Upper lobe of left lung (tissue), 4 donors: Measurements from ENCODE around the gene ERV3-1.
"Not testable (repeated sequence)": the region's sequence is repeated elsewhere in the genome, so short reads cannot be mapped to it uniquely, and the experiment has no call there.

Experiments used
- EP300 ChIP-seq, 4 donors: sonication (generic); formaldehyde crosslinking; IDR thresholded peaks; one replicate each; pipeline ENCODE4 v1.5.1; 2017; ENCODE audit warnings: antibody characterized with exemption in 4 of 4, control low read depth in 2 of 4
- TF ChIP-seq, protein P1 (sequence below), 6 experiments: fragments of 450-650 bp in 4 of 6; fragments of 200-600 bp in 2 of 6; sonication (generic) in 2 of 6; IDR thresholded peaks; one replicate each; pipeline ENCODE4 v1.5.1; 2016 to 2019; ENCODE audit warnings: antibody characterized with exemption in 6 of 6

- TF ChIP-seq, protein P1, sequence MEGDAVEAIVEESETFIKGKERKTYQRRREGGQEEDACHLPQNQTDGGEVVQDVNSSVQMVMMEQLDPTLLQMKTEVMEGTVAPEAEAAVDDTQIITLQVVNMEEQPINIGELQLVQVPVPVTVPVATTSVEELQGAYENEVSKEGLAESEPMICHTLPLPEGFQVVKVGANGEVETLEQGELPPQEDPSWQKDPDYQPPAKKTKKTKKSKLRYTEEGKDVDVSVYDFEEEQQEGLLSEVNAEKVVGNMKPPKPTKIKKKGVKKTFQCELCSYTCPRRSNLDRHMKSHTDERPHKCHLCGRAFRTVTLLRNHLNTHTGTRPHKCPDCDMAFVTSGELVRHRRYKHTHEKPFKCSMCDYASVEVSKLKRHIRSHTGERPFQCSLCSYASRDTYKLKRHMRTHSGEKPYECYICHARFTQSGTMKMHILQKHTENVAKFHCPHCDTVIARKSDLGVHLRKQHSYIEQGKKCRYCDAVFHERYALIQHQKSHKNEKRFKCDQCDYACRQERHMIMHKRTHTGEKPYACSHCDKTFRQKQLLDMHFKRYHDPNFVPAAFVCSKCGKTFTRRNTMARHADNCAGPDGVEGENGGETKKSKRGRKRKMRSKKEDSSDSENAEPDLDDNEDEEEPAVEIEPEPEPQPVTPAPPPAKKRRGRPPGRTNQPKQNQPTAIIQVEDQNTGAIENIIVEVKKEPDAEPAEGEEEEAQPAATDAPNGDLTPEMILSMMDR (IDR thresholded peaks at IDR 0.05): not testable (repeated sequence)
- not testable (repeated sequence) for TF ChIP-seq EP300 (IDR thresholded peaks at IDR 0.05)
Observed at GRCh38 chr7:64948774-64949173, 57.7 kb downstream of the ERV3-1 start.
